H9 (cell line): ENCODE results near the gene PLSCR5. TPM values are rescaled to one million over a fixed set of nuclear protein-coding genes. Genes with fewer than 3 reads are reported as not detected.

Experiments
- DNase-seq: peaks from one replicate; pipeline ENCODE4 v3.0.0-alpha.2; 2017
- H2AFZ ChIP-seq: one replicate; pipeline ENCODE4 v1.6.1; 2013; ENCODE audit warnings: mild to moderate bottlenecking, low read length, control low read depth, moderate library complexity
- H2AK5ac ChIP-seq: 2 replicates; pipeline ENCODE4 v1.6.1; 2013; ENCODE audit warnings: low read length, control low read depth, mixed read lengths; ENCODE audit not compliant: insufficient read length
- H2BK120ac ChIP-seq: one replicate; pipeline ENCODE4 v1.6.1; 2013; ENCODE audit warnings: low read depth, mild to moderate bottlenecking, low read length, control low read depth, inconsistent platforms; ENCODE audit not compliant: poor library complexity, severe bottlenecking
- H2BK12ac ChIP-seq: 2 replicates; pipeline ENCODE4 v1.6.1; 2013; ENCODE audit warnings: low read length, control low read depth, mixed read lengths, low read depth; ENCODE audit not compliant: insufficient read length
- H2BK15ac ChIP-seq: 2 replicates; pipeline ENCODE4 v1.6.1; 2013; ENCODE audit warnings: low read depth, low read length, control low read depth
- H2BK20ac ChIP-seq: one replicate; pipeline ENCODE4 v1.6.1; 2013; ENCODE audit warnings: low read depth, mild to moderate bottlenecking, low read length, control low read depth, inconsistent platforms; ENCODE audit not compliant: poor library complexity, severe bottlenecking
- H2BK5ac ChIP-seq: 2 replicates; pipeline ENCODE4 v1.6.1; 2013; ENCODE audit warnings: low read length, control low read depth, mixed read lengths; ENCODE audit not compliant: insufficient read length
- H3K14ac ChIP-seq: 2 replicates; pipeline ENCODE4 v1.6.1; 2013; ENCODE audit warnings: low read length, control low read depth; ENCODE audit not compliant: insufficient read depth
- H3K18ac ChIP-seq: 2 replicates; pipeline ENCODE4 v1.6.1; 2013; ENCODE audit warnings: low read depth, mild to moderate bottlenecking, mixed read lengths, low read length, control low read depth; ENCODE audit not compliant: insufficient read length
- H3K23ac ChIP-seq: 2 replicates; pipeline ENCODE4 v1.6.1; 2013; ENCODE audit warnings: low read length, control low read depth, mixed read lengths, low read depth; ENCODE audit not compliant: insufficient read length
- H3K23me2 ChIP-seq: 2 replicates; pipeline ENCODE4 v1.6.1; 2013; ENCODE audit warnings: low read depth, mild to moderate bottlenecking, mixed read lengths, low read length, control low read depth; ENCODE audit not compliant: insufficient read length, poor library complexity, severe bottlenecking
- H3K27ac ChIP-seq: 2 replicates; pipeline ENCODE4 v1.5.1; 2013; ENCODE audit warnings: low read length, control low read depth, mixed read lengths, low read depth; ENCODE audit not compliant: insufficient read length
- H3K27me3 ChIP-seq: 2 replicates; pipeline ENCODE4 v1.6.1; 2013; ENCODE audit warnings: low read length, control low read depth, inconsistent platforms; ENCODE audit not compliant: insufficient read depth
- H3K4ac ChIP-seq: 2 replicates; pipeline ENCODE4 v1.6.1; 2013; ENCODE audit warnings: low read depth, mild to moderate bottlenecking, control low read depth, inconsistent platforms, low read length, moderate library complexity
- H3K4me1 ChIP-seq: 2 replicates; pipeline ENCODE4 v1.6.1; 2013; ENCODE audit warnings: low read length, control low read depth, inconsistent platforms; ENCODE audit not compliant: insufficient read depth
- H3K4me2 ChIP-seq: 2 replicates; pipeline ENCODE4 v1.6.1; 2013; ENCODE audit warnings: low read length, control low read depth, mixed read lengths; ENCODE audit not compliant: insufficient read length, insufficient read depth
- H3K56ac ChIP-seq: 2 replicates; pipeline ENCODE4 v1.6.1; 2013; ENCODE audit warnings: low read depth, mild to moderate bottlenecking, mixed read lengths, low read length, control low read depth; ENCODE audit not compliant: insufficient read length
- H3K79me1 ChIP-seq: 2 replicates; pipeline ENCODE4 v1.6.1; 2013; ENCODE audit warnings: low read depth, mild to moderate bottlenecking, moderate library complexity, low read length, control low read depth, inconsistent platforms; ENCODE audit not compliant: insufficient read depth, poor library complexity, severe bottlenecking
- H3K79me2 ChIP-seq: 2 replicates; pipeline ENCODE4 v1.6.1; 2013; ENCODE audit warnings: low read length, control low read depth, inconsistent platforms; ENCODE audit not compliant: insufficient read depth
- H3K9ac ChIP-seq: 2 replicates; pipeline ENCODE4 v1.6.1; 2013; ENCODE audit warnings: low read length, control low read depth, mixed read lengths; ENCODE audit not compliant: insufficient read length; ENCODE audit errors: extremely low read depth
- H3K9me3 ChIP-seq: one replicate; pipeline ENCODE4 v1.6.1; 2013; ENCODE audit warnings: low read depth, low read length, inconsistent platforms; ENCODE audit not compliant: control insufficient read depth
- H3T11ph ChIP-seq: one replicate; pipeline ENCODE4 v1.6.1; 2013; ENCODE audit warnings: mild to moderate bottlenecking, low read length, control low read depth, inconsistent platforms
- H4K20me1 ChIP-seq: one replicate; pipeline ENCODE4 v1.6.1; 2013; ENCODE audit not compliant: control insufficient read depth, insufficient read length, insufficient read depth
- H4K5ac ChIP-seq: 2 replicates; pipeline ENCODE4 v1.6.1; 2013; ENCODE audit warnings: low read depth, mild to moderate bottlenecking, mixed read lengths, low read length, control low read depth; ENCODE audit not compliant: insufficient read length
- H4K8ac ChIP-seq: replicated peaks from 2 replicates; pipeline ENCODE4 v1.6.1; 2013; ENCODE audit warnings: low read length, control low read depth, mixed read lengths, low read depth; ENCODE audit not compliant: insufficient read length
- H4K91ac ChIP-seq: 2 replicates; pipeline ENCODE4 v1.6.1; 2013; ENCODE audit warnings: low read depth, mild to moderate bottlenecking, moderate library complexity, mixed read lengths, low read length, control low read depth; ENCODE audit not compliant: insufficient read length
- H3K27ac Mint-ChIP-seq, 3 experiments: 2 replicates in 2 of 3; 3 replicates in 1 of 3; pipeline ENCODE4 v1.8.0; 2020 to 2021; ENCODE audit warnings: mixed read lengths in 3 of 3, mild to moderate bottlenecking in 1 of 3, moderate library complexity in 1 of 3
- H3K27me3 Mint-ChIP-seq: 2 replicates; pipeline ENCODE4 v1.8.0; 2021; ENCODE audit warnings: low read depth, mild to moderate bottlenecking, moderate library complexity, mixed read lengths
- H3K36me3 Mint-ChIP-seq, 3 experiments: 2 replicates in 2 of 3; 3 replicates in 1 of 3; pipeline ENCODE4 v1.8.0; 2020 to 2021; ENCODE audit warnings: low read depth in 3 of 3, mixed read lengths in 3 of 3; ENCODE audit not compliant: insufficient read depth in 1 of 3
- H3K4me1 Mint-ChIP-seq, 2 experiments: 2 replicates each; pipeline ENCODE4 v1.8.0; 2020; ENCODE audit warnings: mixed read lengths in 2 of 2
- H3K4me3 Mint-ChIP-seq, 2 experiments: 2 replicates in 1 of 2; 3 replicates in 1 of 2; pipeline ENCODE4 v1.8.0; 2020 to 2021; ENCODE audit warnings: mild to moderate bottlenecking in 2 of 2, mixed read lengths in 2 of 2, moderate library complexity in 1 of 2
- H3K9me3 Mint-ChIP-seq, 2 experiments: 2 replicates in 1 of 2; 3 replicates in 1 of 2; pipeline ENCODE4 v1.8.0; 2020; ENCODE audit warnings: mild to moderate bottlenecking in 2 of 2, mixed read lengths in 2 of 2, moderate library complexity in 1 of 2
- CTCF ChIP-seq: fragments of 200-600 bp; sonication (generic); conservative IDR thresholded peaks from 3 replicates; pipeline ENCODE4 v1.8.0; 2021; ENCODE audit warnings: antibody characterized with exemption, mild to moderate bottlenecking
- WGBS: extraction: QIAGEN DNeasy Blood & Tissue Kit; methylation state at CpG from one replicate; pipeline ENCODE4 v1.1.7; 2013; ENCODE audit warnings: missing lambda C conversion rate, low lambda C conversion rate, mixed read lengths; ENCODE audit not compliant: insufficient read length; ENCODE audit errors: extremely low coverage; 5-methylcytosine and 5-hydroxymethylcytosine counted together
- total RNA-seq: library from RNA; stranded (reverse); gene quantifications from 2 replicates; pipeline ENCODE4 v1.2.1, GENCODE V29; 2021

PLSCR5 gene
- total RNA-seq, 1 experiment from 2014 or later: not detected

DNA sequence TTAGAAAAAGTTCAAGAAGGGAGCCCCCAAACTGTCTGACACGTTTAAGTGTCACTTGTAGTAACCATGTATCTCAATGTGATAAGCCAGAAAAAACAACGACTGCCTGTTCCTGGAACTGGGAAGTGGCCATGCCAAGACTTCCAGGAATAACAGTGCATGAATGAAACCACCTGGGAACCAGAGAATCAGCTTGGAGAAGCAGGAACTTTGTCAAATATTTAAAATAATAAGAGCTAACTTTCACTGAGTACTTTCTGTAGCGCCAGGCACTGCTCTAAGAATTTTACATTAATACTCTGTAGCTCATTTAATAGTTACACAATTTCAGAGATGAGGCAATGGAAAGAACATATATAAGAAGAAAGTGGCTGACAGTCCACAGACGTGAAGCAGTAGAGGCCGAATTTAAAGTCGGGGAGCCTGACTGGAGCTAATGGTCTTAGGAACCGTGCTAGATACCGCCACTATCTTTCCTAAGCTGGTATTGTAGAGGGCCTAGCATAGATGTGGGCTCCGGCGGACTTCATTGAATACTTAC, 61.6 kb downstream of the PLSCR5 start:
- no peak overlapping the region for H4K91ac ChIP-seq
- peak overlapping the region; percentile 83 for H3K9ac ChIP-seq
- no peak overlapping the region for H3K27ac ChIP-seq
- Mint-ChIP-seq H3K27ac (peak overlapping the region in 1 of 3 experiments; percentile 86; a peak in 1 of 7 replicates), H3K4me1 (peaks cover 25 to 32% of the 10 kb centered on the region in 2 experiments), H3K27me3 (no peaks in the 10 kb centered on the region; the same call in 1 of the 2 replicates), H3K9me3 (peaks cover 11 to 20% of the 10 kb centered on the region in 2 experiments), H3K4me3 (peak overlapping the region; percentile 87 to 90), H3K36me3 (peaks cover 24 to 30% (median 29%) of the 10 kb centered on the region in 3 experiments)
- no peaks in the 10 kb centered on the region for H3K27me3 ChIP-seq
- no peak overlapping the region for H3K4ac ChIP-seq
- H2BK5ac ChIP-seq: no peak overlapping the region
- DNase-seq: no peak
- no peak overlapping the region for H2AFZ ChIP-seq
- H3T11ph ChIP-seq: no peak overlapping the region
- peaks cover 13% of the 10 kb centered on the region for H3K23me2 ChIP-seq
- no peak overlapping the region for H2BK15ac ChIP-seq
- H2BK120ac ChIP-seq: no peak overlapping the region
- H4K20me1 ChIP-seq: no peaks in the 10 kb centered on the region
- no peak overlapping the region for H2BK12ac ChIP-seq
- H2AK5ac ChIP-seq: no peak overlapping the region
- 0 out of 2 replicates have a peak, but pooled peaks cover 3% of the 10 kb centered on the region for H3K4me1 ChIP-seq
- no peak overlapping the region for H3K18ac ChIP-seq
- peak overlapping the region; percentile 58 for H3K4me2 ChIP-seq
- no peak overlapping the region for H3K14ac ChIP-seq
- no peak overlapping the region for H2BK20ac ChIP-seq
- peaks cover 5% of the 10 kb centered on the region; the same call in 1 of the 2 replicates for H3K79me2 ChIP-seq
- H4K5ac ChIP-seq: no peak overlapping the region
- no peak for TF ChIP-seq CTCF
- H4K8ac ChIP-seq: no peak overlapping the region
- H3K79me1 ChIP-seq: no peaks in the 10 kb centered on the region
- H3K23ac ChIP-seq: no peak overlapping the region
- peaks cover 5% of the 10 kb centered on the region for H3K9me3 ChIP-seq
- no CpG with 5 or more reads among the region's 10 CpGs for WGBS
- H3K56ac ChIP-seq: no peak overlapping the region
